Stimulated activated CD8-positive, alpha-beta memory T cell treated with anti-CD3 and anti-CD28 coated beads, Interleukin-4, amount 100 ng/mL, for 48 hours (primary cell): ENCODE results near the gene TBC1D2B.
A peak's percentile ranks its signal among the peaks of the same experiment; 100 is the strongest.

Experiments
- DNase-seq: peaks from one replicate; pipeline ENCODE4 v3.0.0-alpha.2; 2020

TBC1D2B gene

GRCh38 chr15:78024519-78024870 is 53.0 kb downstream of the TBC1D2B start:
- no peak for DNase-seq

- DNase-seq: no peak
These were observed 53.5 kb downstream of the TBC1D2B start for GRCh38 chr15:78023865-78024518.

GRCh38 chr15:78023081-78023665 is 54.3 kb downstream of the TBC1D2B start:
- DNase-seq: no peak

GRCh38 chr15:78021761-78022160 is 55.8 kb downstream of the TBC1D2B start:
- DNase-seq: no peak

GRCh38 chr15:78020007-78020406 is 57.5 kb downstream of the TBC1D2B start:
- DNase-seq: no peak

- DNase-seq: no peak
These were observed 58.4 kb downstream of the TBC1D2B start for GRCh38 chr15:78018946-78019644.

- no peak for DNase-seq
These were observed 59.1 kb downstream of the TBC1D2B start for GRCh38 chr15:78018445-78018844.

GRCh38 chr15:78016860-78017259 is 60.7 kb downstream of the TBC1D2B start:
- no peak for DNase-seq

GRCh38 chr15:78012643-78013077 is 64.9 kb downstream of the TBC1D2B start:
- no peak for DNase-seq

GRCh38 chr15:78010067-78010466 is 67.4 kb downstream of the TBC1D2B start:
- DNase-seq: no peak

GRCh38 chr15:78007964-78008886 is 69.3 kb downstream of the TBC1D2B start:
- no peak for DNase-seq

GRCh38 chr15:78007211-78007931 is 70.1 kb downstream of the TBC1D2B start:
- no peak for DNase-seq

- no peak for DNase-seq
These were observed 70.8 kb downstream of the TBC1D2B start for GRCh38 chr15:78006567-78007205.

GRCh38 chr15:78004919-78005634 is 72.4 kb downstream of the TBC1D2B start:
- no peak for DNase-seq

GRCh38 chr15:78004222-78004727 is 73.2 kb downstream of the TBC1D2B start:
- no peak for DNase-seq

- no peak for DNase-seq
These were observed 73.9 kb downstream of the TBC1D2B start for GRCh38 chr15:78003539-78004008.

- no peak for DNase-seq
These were observed 74.5 kb downstream of the TBC1D2B start for GRCh38 chr15:78002996-78003395.

- no peak for DNase-seq
These were observed 75.9 kb downstream of the TBC1D2B start for GRCh38 chr15:78001656-78002055.

- no peak for DNase-seq
These were observed 76.6 kb downstream of the TBC1D2B start for GRCh38 chr15:78000927-78001249.

- peak; percentile 87 for DNase-seq
These were observed 77.2 kb downstream of the TBC1D2B start for GRCh38 chr15:78000091-78000926.
